Fibroblast of lung (primary cell): Measurements from ENCODE around the gene C10orf90. TPM values are rescaled to one million over a fixed set of nuclear protein-coding genes. Genes with fewer than 3 reads are reported as not detected.

Source experiments
- DNase-seq, 2 donors: peaks; one replicate each; pipeline versions ENCODE4 v3.0.0 to v3.0.0-alpha.2; 2010; ENCODE audit warnings: low read depth in 2 of 2
- H2AFZ ChIP-seq: 2 replicates; pipeline ENCODE4 v1.5.1; 2012; ENCODE audit warnings: low read length, control low read depth, inconsistent platforms
- H3K27ac ChIP-seq: 2 replicates; pipeline ENCODE4 v1.5.1; 2011; ENCODE audit warnings: low read length, control low read depth; ENCODE audit not compliant: insufficient read depth
- H3K27me3 ChIP-seq: 2 replicates; pipeline ENCODE4 v1.5.1; 2011; ENCODE audit warnings: mild to moderate bottlenecking, low read length; ENCODE audit not compliant: control insufficient read depth, insufficient read depth
- H3K36me3 ChIP-seq: 2 replicates; pipeline ENCODE4 v1.5.1; 2011; ENCODE audit warnings: low read length; ENCODE audit not compliant: control insufficient read depth, insufficient read depth
- H3K4me1 ChIP-seq: 2 replicates; pipeline ENCODE4 v1.5.1; 2011; ENCODE audit warnings: low read length; ENCODE audit not compliant: control insufficient read depth, insufficient read depth; ENCODE audit errors: extremely low read depth
- H3K4me2 ChIP-seq: 2 replicates; pipeline ENCODE4 v1.5.1; 2011; ENCODE audit warnings: low read length, control low read depth; ENCODE audit not compliant: insufficient read depth; ENCODE audit errors: extremely low read depth
- H3K4me3 ChIP-seq, 4 experiments: fragments of 200-600 bp in 1 of 4; sonication (generic) in 1 of 4; replicated peaks in 1 of 4; 2 replicates each; pipeline ENCODE4 v1.5.1; 2011 to 2016; ENCODE audit warnings: low read length in 4 of 4, low read depth in 3 of 4, mild to moderate bottlenecking in 3 of 4, control low read depth in 2 of 4, inconsistent platforms in 1 of 4, mixed read lengths in 1 of 4; ENCODE audit not compliant: insufficient read depth in 1 of 4; ENCODE audit errors: control extremely low read depth in 1 of 4
- H3K79me2 ChIP-seq: 2 replicates; pipeline ENCODE4 v1.5.1; 2012; ENCODE audit warnings: mild to moderate bottlenecking, low read length, inconsistent platforms; ENCODE audit not compliant: control insufficient read depth, insufficient read depth
- H3K9ac ChIP-seq: 2 replicates; pipeline ENCODE4 v1.5.1; 2011; ENCODE audit warnings: mild to moderate bottlenecking, low read length, control low read depth; ENCODE audit not compliant: insufficient read depth
- H3K9me3 ChIP-seq: 2 replicates; pipeline ENCODE4 v1.5.1; 2012; ENCODE audit warnings: low read depth, low read length; ENCODE audit not compliant: control insufficient read depth, insufficient read depth
- H4K20me1 ChIP-seq: 2 replicates; pipeline ENCODE4 v1.5.1; 2011; ENCODE audit warnings: low read length; ENCODE audit not compliant: control insufficient read depth, insufficient read depth; ENCODE audit errors: extremely low read depth
- EZH2 ChIP-seq: IDR thresholded peaks from 2 replicates; pipeline ENCODE4 v1.5.1; 2012; ENCODE audit warnings: low read length, control low read depth, mild to moderate bottlenecking; ENCODE audit errors: missing control alignments
- polyA plus RNA-seq, 2 donors: library from polyadenylated mRNA; depleted of rRNA in 1 of 2; stranded (reverse) in 1 of 2; unstranded in 1 of 2; fragments of >200 nt; gene quantifications; 2 replicates each; pipeline ENCODE4 v1.2.1, GENCODE V29; 2011 to 2012; ENCODE audit warnings: missing spikeins in 1 of 2
- total RNA-seq: library from RNA; depleted of rRNA; stranded (reverse); fragments of >200 nt; gene quantifications from 2 replicates; pipeline ENCODE4 v1.2.1, GENCODE V29; 2014
- TF ChIP-seq, protein P1 (sequence below), 2 donors: IDR thresholded peaks in 1 of 2; conservative IDR thresholded peaks in 1 of 2; 1 replicate in 1 of 2; 2 replicates in 1 of 2; pipeline ENCODE4 v1.5.1; 2011 to 2012; ENCODE audit warnings: low read length in 2 of 2, control low read depth in 1 of 2, inconsistent platforms in 1 of 2, low read depth in 1 of 2, mild to moderate bottlenecking in 1 of 2

Gene C10orf90
- total and polyA plus RNA-seq, 2 donors (not counting 1 experiment from before 2014, with no cell fraction given), result 0.17 to 0.65 TPM

GRCh38 chr10:126417220-126417825 lies 253.2 kb downstream of the C10orf90 start:
- Histone ChIP-seq H3K9ac (no peak overlapping the region), H3K4me3 (no peak overlapping the region), H3K27ac (no peak overlapping the region), H3K27me3 (no peaks in the 10 kb centered on the region), H3K9me3 (no peaks in the 10 kb centered on the region), H3K4me2 (no peak overlapping the region), H2AFZ (no peak overlapping the region), H3K79me2 (no peaks in the 10 kb centered on the region), H4K20me1 (no peaks in the 10 kb centered on the region), H3K36me3 (no peaks in the 10 kb centered on the region), H3K4me1 (peaks cover 2% of the 10 kb centered on the region)
- DNase-seq, result no peak
- TF ChIP-seq, protein P1, sequence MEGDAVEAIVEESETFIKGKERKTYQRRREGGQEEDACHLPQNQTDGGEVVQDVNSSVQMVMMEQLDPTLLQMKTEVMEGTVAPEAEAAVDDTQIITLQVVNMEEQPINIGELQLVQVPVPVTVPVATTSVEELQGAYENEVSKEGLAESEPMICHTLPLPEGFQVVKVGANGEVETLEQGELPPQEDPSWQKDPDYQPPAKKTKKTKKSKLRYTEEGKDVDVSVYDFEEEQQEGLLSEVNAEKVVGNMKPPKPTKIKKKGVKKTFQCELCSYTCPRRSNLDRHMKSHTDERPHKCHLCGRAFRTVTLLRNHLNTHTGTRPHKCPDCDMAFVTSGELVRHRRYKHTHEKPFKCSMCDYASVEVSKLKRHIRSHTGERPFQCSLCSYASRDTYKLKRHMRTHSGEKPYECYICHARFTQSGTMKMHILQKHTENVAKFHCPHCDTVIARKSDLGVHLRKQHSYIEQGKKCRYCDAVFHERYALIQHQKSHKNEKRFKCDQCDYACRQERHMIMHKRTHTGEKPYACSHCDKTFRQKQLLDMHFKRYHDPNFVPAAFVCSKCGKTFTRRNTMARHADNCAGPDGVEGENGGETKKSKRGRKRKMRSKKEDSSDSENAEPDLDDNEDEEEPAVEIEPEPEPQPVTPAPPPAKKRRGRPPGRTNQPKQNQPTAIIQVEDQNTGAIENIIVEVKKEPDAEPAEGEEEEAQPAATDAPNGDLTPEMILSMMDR (conservative IDR thresholded peaks at IDR 0.05 in 1 of 2, IDR thresholded peaks at IDR 0.05 in 1 of 2; ENCODE audit: low read depth in 1 of 2, low read length in 2 of 2), result no peak
- no peak for TF ChIP-seq EZH2

DNA sequence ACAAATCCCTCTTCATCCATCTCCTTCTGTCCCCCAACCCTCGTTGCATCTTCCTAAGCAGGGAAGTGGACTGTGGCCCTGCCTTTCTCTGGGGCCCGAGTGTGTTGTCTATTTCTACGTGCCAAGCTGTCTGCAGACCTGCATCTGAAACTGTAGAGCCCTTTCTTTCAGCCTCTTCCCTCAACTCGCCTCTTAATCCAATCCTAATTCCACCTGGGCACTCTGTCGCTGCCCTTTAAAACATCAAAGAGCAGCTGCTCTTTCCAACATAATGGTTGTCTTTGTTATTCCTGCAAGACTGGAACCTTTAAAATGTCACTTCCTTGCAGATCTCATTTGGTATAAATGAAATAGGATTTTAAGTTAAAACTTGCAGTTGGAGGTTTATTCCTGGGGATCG lies 260.7 kb downstream of the C10orf90 start:
- no peak overlapping the region for H2AFZ ChIP-seq
- H3K27ac ChIP-seq, result no peak overlapping the region
- no peak overlapping the region for H3K4me2 ChIP-seq
- peaks cover 3% of the 10 kb centered on the region for H3K27me3 ChIP-seq
- H3K36me3 ChIP-seq, result no peaks in the 10 kb centered on the region
- H4K20me1 ChIP-seq, result no peaks in the 10 kb centered on the region
- H3K79me2 ChIP-seq, result no peaks in the 10 kb centered on the region
- TF ChIP-seq EZH2, result no peak
- TF ChIP-seq, protein P1 (conservative IDR thresholded peaks at IDR 0.05 in 1 of 2, IDR thresholded peaks at IDR 0.05 in 1 of 2; ENCODE audit: low read depth in 1 of 2, low read length in 2 of 2), result no peak
- H3K9ac ChIP-seq, result no peak overlapping the region
- H3K4me1 ChIP-seq, result no peaks in the 10 kb centered on the region
- DNase-seq, result no peak
- no peak overlapping the region for H3K4me3 ChIP-seq
- H3K9me3 ChIP-seq, result no peaks in the 10 kb centered on the region

DNA sequence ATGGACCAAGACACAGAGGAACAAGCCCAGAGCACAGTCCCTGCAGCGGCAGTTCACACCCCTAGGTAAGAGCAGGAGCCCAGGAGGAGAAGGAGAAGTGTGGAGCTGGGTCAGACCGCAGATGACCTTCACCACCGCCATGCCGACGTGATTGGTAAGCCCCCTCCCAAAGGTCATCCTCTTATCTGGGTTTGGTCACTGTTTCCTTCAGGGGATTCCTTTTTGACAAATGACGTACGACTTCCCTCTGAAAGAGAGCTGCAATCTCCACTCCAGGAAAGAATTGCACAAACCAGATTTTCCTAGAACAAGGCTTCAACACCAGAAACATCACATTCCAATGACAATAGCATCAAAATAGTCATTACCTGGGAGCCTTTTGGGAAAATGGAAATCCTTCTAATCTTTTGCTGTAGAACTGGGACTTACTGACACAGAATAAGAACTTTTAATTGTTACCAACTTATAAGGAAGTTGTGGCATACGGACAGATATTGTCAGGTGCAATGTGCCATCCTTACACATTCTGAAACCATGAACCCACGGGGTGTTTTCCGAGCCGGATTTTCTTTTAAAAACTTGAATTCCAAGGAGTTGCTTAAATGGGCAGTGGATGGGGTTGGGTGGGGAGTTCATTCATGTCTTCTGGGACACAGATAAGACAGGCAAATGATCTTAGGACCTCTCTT lies 261.4 kb downstream of the C10orf90 start:
- Histone ChIP-seq H3K4me1 (no peaks in the 10 kb centered on the region), H3K4me2 (no peak overlapping the region), H4K20me1 (no peaks in the 10 kb centered on the region), H3K27ac (no peak overlapping the region), H2AFZ (no peak overlapping the region), H3K9ac (no peak overlapping the region), H3K9me3 (no peaks in the 10 kb centered on the region), H3K4me3 (no peak overlapping the region), H3K36me3 (no peaks in the 10 kb centered on the region), H3K79me2 (no peaks in the 10 kb centered on the region), H3K27me3 (peaks cover 3% of the 10 kb centered on the region)
- peak in 1 of 2 donors; percentile 29 for DNase-seq
- TF ChIP-seq EZH2, result no peak
- TF ChIP-seq, protein P1 (conservative IDR thresholded peaks at IDR 0.05 in 1 of 2, IDR thresholded peaks at IDR 0.05 in 1 of 2; ENCODE audit: low read depth in 1 of 2, low read length in 2 of 2), result no peak
